ENCODE data around the gene NR3C1.
A peak's percentile ranks its signal among the peaks of the same experiment; 100 is the strongest.

NR3C1 gene

GRCh38 chr5:143302341-143303045, 101.0 kb downstream of the NR3C1 start:
- FAIRE-seq (no peak), DNase-seq (ENCODE audit: insufficient read length, low spot score) (no peak)

GRCh38 chr5:143297756-143298155, 105.7 kb downstream of the NR3C1 start:
- peak; percentile 81 for FAIRE-seq
- TF ChIP-seq PAX5 (IDR thresholded peaks at IDR 0.05; ENCODE audit: insufficient read depth, low read length, severe bottlenecking) (no peak), POLR2A (IDR thresholded peaks at IDR 0.05; ENCODE audit: low read depth, low read length) (no peak), POLR2AphosphoS5 (IDR thresholded peaks at IDR 0.05; ENCODE audit: low read depth, low read length) (no peak), POU2F2 (IDR thresholded peaks at IDR 0.05; ENCODE audit: low read depth, low read length) (no peak), TAF1 (IDR thresholded peaks at IDR 0.05; ENCODE audit: low read depth, low read length) (no peak), SPI1 (IDR thresholded peaks at IDR 0.05; ENCODE audit: low read depth, low read length) (no peak)
- DNase-seq (ENCODE audit: insufficient read length, low spot score): no peak

More at GRCh38 chr5:143302341-143303045, 101.0 kb downstream of the NR3C1 start:
- TF ChIP-seq POLR2A (IDR thresholded peaks at IDR 0.05; ENCODE audit: low read depth, low read length): no peak
- TF ChIP-seq TAF1 (IDR thresholded peaks at IDR 0.05; ENCODE audit: low read depth, low read length): no peak
- TF ChIP-seq POLR2AphosphoS5 (IDR thresholded peaks at IDR 0.05; ENCODE audit: low read depth, low read length): no peak
- no peak for TF ChIP-seq PAX5 (IDR thresholded peaks at IDR 0.05; ENCODE audit: insufficient read depth, low read length, severe bottlenecking)
- no peak for TF ChIP-seq POU2F2 (IDR thresholded peaks at IDR 0.05; ENCODE audit: low read depth, low read length)
- no peak for TF ChIP-seq SPI1 (IDR thresholded peaks at IDR 0.05; ENCODE audit: low read depth, low read length)

- TF ChIP-seq POU2F2 (IDR thresholded peaks at IDR 0.05; ENCODE audit: low read depth, low read length): no peak
- no peak for FAIRE-seq
- no peak for DNase-seq (ENCODE audit: insufficient read length, low spot score)
Observed at GRCh38 chr5:143290125-143290524, 113.4 kb downstream of the NR3C1 start.

- FAIRE-seq (no peak), DNase-seq (ENCODE audit: insufficient read length, low spot score) (no peak)
- TF ChIP-seq SPI1 (IDR thresholded peaks at IDR 0.05; ENCODE audit: low read depth, low read length) (no peak), POLR2A (IDR thresholded peaks at IDR 0.05; ENCODE audit: low read depth, low read length) (no peak), POLR2AphosphoS5 (IDR thresholded peaks at IDR 0.05; ENCODE audit: low read depth, low read length) (no peak), PAX5 (IDR thresholded peaks at IDR 0.05; ENCODE audit: insufficient read depth, low read length, severe bottlenecking) (no peak), POU2F2 (IDR thresholded peaks at IDR 0.05; ENCODE audit: low read depth, low read length) (no peak), TAF1 (IDR thresholded peaks at IDR 0.05; ENCODE audit: low read depth, low read length) (no peak)
Observed at GRCh38 chr5:143284521-143284920, 119.0 kb downstream of the NR3C1 start.

- TF ChIP-seq TAF1 (IDR thresholded peaks at IDR 0.05; ENCODE audit: low read depth, low read length) (no peak), POU2F2 (IDR thresholded peaks at IDR 0.05; ENCODE audit: low read depth, low read length) (no peak), POLR2A (IDR thresholded peaks at IDR 0.05; ENCODE audit: low read depth, low read length) (no peak), POLR2AphosphoS5 (IDR thresholded peaks at IDR 0.05; ENCODE audit: low read depth, low read length) (no peak), SPI1 (IDR thresholded peaks at IDR 0.05; ENCODE audit: low read depth, low read length) (no peak), PAX5 (IDR thresholded peaks at IDR 0.05; ENCODE audit: insufficient read depth, low read length, severe bottlenecking) (no peak)
- no peak for FAIRE-seq
- DNase-seq (ENCODE audit: insufficient read length, low spot score): no peak
Observed at GRCh38 chr5:143284002-143284401, 119.5 kb downstream of the NR3C1 start.

- FAIRE-seq: no peak
- no peak for TF ChIP-seq POLR2AphosphoS5 (IDR thresholded peaks at IDR 0.05; ENCODE audit: low read depth, low read length)
- no peak for DNase-seq (ENCODE audit: insufficient read length, low spot score)
Observed at GRCh38 chr5:143281226-143281625, 122.3 kb downstream of the NR3C1 start.

GRCh38 chr5:143279698-143280097, 123.8 kb downstream of the NR3C1 start:
- no peak for FAIRE-seq
- no peak for DNase-seq (ENCODE audit: insufficient read length, low spot score)
- TF ChIP-seq SPI1 (IDR thresholded peaks at IDR 0.05; ENCODE audit: low read depth, low read length) (no peak), PAX5 (IDR thresholded peaks at IDR 0.05; ENCODE audit: insufficient read depth, low read length, severe bottlenecking) (no peak), POU2F2 (IDR thresholded peaks at IDR 0.05; ENCODE audit: low read depth, low read length) (no peak), TAF1 (IDR thresholded peaks at IDR 0.05; ENCODE audit: low read depth, low read length) (no peak), POLR2AphosphoS5 (IDR thresholded peaks at IDR 0.05; ENCODE audit: low read depth, low read length) (no peak), POLR2A (IDR thresholded peaks at IDR 0.05; ENCODE audit: low read depth, low read length) (no peak)

- peak; percentile 43 for FAIRE-seq
- DNase-seq (ENCODE audit: insufficient read length, low spot score): no peak
- TF ChIP-seq SPI1 (IDR thresholded peaks at IDR 0.05; ENCODE audit: low read depth, low read length) (no peak), POLR2AphosphoS5 (IDR thresholded peaks at IDR 0.05; ENCODE audit: low read depth, low read length) (no peak), POU2F2 (IDR thresholded peaks at IDR 0.05; ENCODE audit: low read depth, low read length) (no peak), POLR2A (IDR thresholded peaks at IDR 0.05; ENCODE audit: low read depth, low read length) (no peak), PAX5 (IDR thresholded peaks at IDR 0.05; ENCODE audit: insufficient read depth, low read length, severe bottlenecking) (no peak), TAF1 (IDR thresholded peaks at IDR 0.05; ENCODE audit: low read depth, low read length) (no peak)
Observed at GRCh38 chr5:143277536-143277935, 126.0 kb downstream of the NR3C1 start.

GRCh38 chr5:143275512-143276363, 127.7 kb downstream of the NR3C1 start:
- TF ChIP-seq POLR2A (IDR thresholded peaks at IDR 0.05; ENCODE audit: low read depth, low read length) (no peak; the same call in 1 of the 2 replicates), POLR2AphosphoS5 (IDR thresholded peaks at IDR 0.05; ENCODE audit: low read depth, low read length) (peak; percentile 24; the same call in 1 of the 2 replicates), SPI1 (IDR thresholded peaks at IDR 0.05; ENCODE audit: low read depth, low read length) (no peak)
- FAIRE-seq: peak; percentile 26
- no peak for DNase-seq (ENCODE audit: insufficient read length, low spot score)

- DNase-seq (ENCODE audit: insufficient read length, low spot score): no peak
- FAIRE-seq: no peak
- TF ChIP-seq POU2F2 (IDR thresholded peaks at IDR 0.05; ENCODE audit: low read depth, low read length) (no peak), TAF1 (IDR thresholded peaks at IDR 0.05; ENCODE audit: low read depth, low read length) (no peak), SPI1 (IDR thresholded peaks at IDR 0.05; ENCODE audit: low read depth, low read length) (no peak), PAX5 (IDR thresholded peaks at IDR 0.05; ENCODE audit: insufficient read depth, low read length, severe bottlenecking) (no peak), POLR2AphosphoS5 (IDR thresholded peaks at IDR 0.05; ENCODE audit: low read depth, low read length) (no peak), POLR2A (IDR thresholded peaks at IDR 0.05; ENCODE audit: low read depth, low read length) (no peak)
Observed at GRCh38 chr5:143274952-143275351, 128.5 kb downstream of the NR3C1 start.

All from GM12891 (cell line).